Activated CD4-positive, alpha-beta T cell treated with anti-CD3 and anti-CD28 coated beads, Interleukin-2, amount 50 U/mL, for 16 hours (primary cell): ENCODE data around the gene FGF23.
A peak's percentile ranks its signal among the peaks of the same experiment; 100 is the strongest.

Experiments
- DNase-seq: peaks from one replicate; pipeline ENCODE4 v3.0.0-alpha.2; 2020

The FGF23 gene

GRCh38 chr12:4380332-4380731 is 820 bp upstream of the FGF23 start:
- DNase-seq, result no peak

GRCh38 chr12:4378772-4379171 is 740 bp downstream of the FGF23 start:
- DNase-seq, result no peak

GRCh38 chr12:4375449-4375848 is 4.1 kb downstream of the FGF23 start:
- DNase-seq, result no peak

GRCh38 chr12:4372653-4373052 is 6.9 kb downstream of the FGF23 start:
- DNase-seq, result no peak

- no peak for DNase-seq
These were observed 9.2 kb downstream of the FGF23 start for GRCh38 chr12:4370265-4370664.

- no peak for DNase-seq
These were observed 10.0 kb downstream of the FGF23 start for GRCh38 chr12:4369548-4369947.

GRCh38 chr12:4366090-4366489 is 13.4 kb downstream of the FGF23 start:
- no peak for DNase-seq

- DNase-seq, result peak; percentile 58
These were observed 23.5 kb downstream of the FGF23 start for GRCh38 chr12:4356041-4356327.

- no peak for DNase-seq
These were observed 24.1 kb downstream of the FGF23 start for GRCh38 chr12:4355156-4356040.

- DNase-seq, result peak; percentile 40
These were observed 25.7 kb downstream of the FGF23 start for GRCh38 chr12:4353785-4354208.

- no peak for DNase-seq
These were observed 32.6 kb downstream of the FGF23 start for GRCh38 chr12:4346931-4347330.

GRCh38 chr12:4331842-4332241 is 47.7 kb downstream of the FGF23 start:
- DNase-seq, result no peak

- DNase-seq, result no peak
These were observed 48.3 kb downstream of the FGF23 start for GRCh38 chr12:4331221-4331620.

- no peak for DNase-seq
These were observed 49.3 kb downstream of the FGF23 start for GRCh38 chr12:4330203-4330602.

- DNase-seq, result no peak
These were observed 52.2 kb downstream of the FGF23 start for GRCh38 chr12:4327293-4327692.

GRCh38 chr12:4325966-4326365 is 53.5 kb downstream of the FGF23 start:
- no peak for DNase-seq

GRCh38 chr12:4324366-4324765 is 55.1 kb downstream of the FGF23 start:
- DNase-seq, result no peak

- DNase-seq, result no peak
These were observed 56.1 kb downstream of the FGF23 start for GRCh38 chr12:4323396-4323795.

GRCh38 chr12:4322726-4323125 is 56.8 kb downstream of the FGF23 start:
- DNase-seq, result no peak

- peak; percentile 94 for DNase-seq
These were observed 58.4 kb downstream of the FGF23 start, which contains the start of gene TIGAR for GRCh38 chr12:4320853-4321701. TIGAR (plus strand) TSS chr12:4321213; CDS start chr12:4321272, 59 bp downstream.

GRCh38 chr12:4320497-4320852 is 59.0 kb downstream of the FGF23 start:
- DNase-seq, result no peak
